ENCODE measurements around the gene ACBD4. TPM values are rescaled to one million over a fixed set of nuclear protein-coding genes. Genes with fewer than 3 reads are reported as not detected.

ACBD4 gene
- total RNA-seq, 1 donor from 2014 or later, result 7.1 TPM

GRCh38 chr17:45114117-45114932, 21.2 kb upstream of the ACBD4 start:
- no peak for TF ChIP-seq CTCF (IDR thresholded peaks at IDR 0.05; ENCODE audit: insufficient read depth, low read length, poor library complexity, severe bottlenecking)
- no peaks in the 10 kb centered on the region for H3K36me3 ChIP-seq (ENCODE audit: control insufficient read depth, insufficient read depth, low read length)
- H3K27me3 ChIP-seq (ENCODE audit: control insufficient read depth, insufficient read depth, low read length), result no peaks in the 10 kb centered on the region
- DNase-seq (ENCODE audit: low read depth), result no peak
- no peak overlapping the region for H3K4me3 ChIP-seq (ENCODE audit: low read depth, low read length)

- Histone ChIP-seq H3K27me3 (ENCODE audit: control insufficient read depth, insufficient read depth, low read length) (no peaks in the 10 kb centered on the region), H3K36me3 (ENCODE audit: control insufficient read depth, insufficient read depth, low read length) (peaks cover under 1% of the 10 kb centered on the region), H3K4me3 (ENCODE audit: low read depth, low read length) (no peak overlapping the region)
- no peak for TF ChIP-seq CTCF (IDR thresholded peaks at IDR 0.05; ENCODE audit: insufficient read depth, low read length, poor library complexity, severe bottlenecking)
- no peak for DNase-seq (ENCODE audit: low read depth)
Observed at GRCh38 chr17:45115015-45115625, 20.4 kb upstream of the ACBD4 start.

- no peak for DNase-seq (ENCODE audit: low read depth)
- no peak overlapping the region for H3K4me3 ChIP-seq (ENCODE audit: low read depth, low read length)
- H3K27me3 ChIP-seq (ENCODE audit: control insufficient read depth, insufficient read depth, low read length), result no peaks in the 10 kb centered on the region
- no peak for TF ChIP-seq CTCF (IDR thresholded peaks at IDR 0.05; ENCODE audit: insufficient read depth, low read length, poor library complexity, severe bottlenecking)
- H3K36me3 ChIP-seq (ENCODE audit: control insufficient read depth, insufficient read depth, low read length), result peaks cover 2% of the 10 kb centered on the region
Observed at GRCh38 chr17:45115871-45116270, 19.6 kb upstream of the ACBD4 start.

- H3K27me3 ChIP-seq (ENCODE audit: control insufficient read depth, insufficient read depth, low read length), result no peaks in the 10 kb centered on the region
- H3K36me3 ChIP-seq (ENCODE audit: control insufficient read depth, insufficient read depth, low read length), result peaks cover 2% of the 10 kb centered on the region
- TF ChIP-seq CTCF (IDR thresholded peaks at IDR 0.05; ENCODE audit: insufficient read depth, low read length, poor library complexity, severe bottlenecking), result no peak
- H3K4me3 ChIP-seq (ENCODE audit: low read depth, low read length), result no peak overlapping the region
- no peak for DNase-seq (ENCODE audit: low read depth)
Observed at GRCh38 chr17:45116434-45117016, 19.0 kb upstream of the ACBD4 start.

- TF ChIP-seq CTCF (IDR thresholded peaks at IDR 0.05; ENCODE audit: insufficient read depth, low read length, poor library complexity, severe bottlenecking), result no peak
- no peak overlapping the region for H3K4me3 ChIP-seq (ENCODE audit: low read depth, low read length)
- no peaks in the 10 kb centered on the region for H3K27me3 ChIP-seq (ENCODE audit: control insufficient read depth, insufficient read depth, low read length)
- no peak for DNase-seq (ENCODE audit: low read depth)
- peaks cover 2% of the 10 kb centered on the region for H3K36me3 ChIP-seq (ENCODE audit: control insufficient read depth, insufficient read depth, low read length)
Observed at GRCh38 chr17:45117334-45117733, 18.2 kb upstream of the ACBD4 start.
